KBM-7 (cell line): ENCODE data around the gene SLCO3A1.
A peak's percentile ranks its signal among the peaks of the same experiment; 100 is the strongest.

Experiments used
- DNase-seq: peaks from one replicate; pipeline ENCODE4 v3.0.0-alpha.2; 2015
- in situ Hi-C: fragments of 300-500 bp; cut with MboI; formaldehyde crosslinking; loops from 2 replicates; pipeline ENCODE4 v1.14.3; 2020; ENCODE audit warnings: low sequenced_read_pairs, low pct_unique_long_range_greater_than_20kb, mixed read lengths

The SLCO3A1 gene

GRCh38 chr15:91878319-91878870 is 24.9 kb downstream of the SLCO3A1 start:
- in situ Hi-C loops = no loop called here
- no peak for DNase-seq

- in situ Hi-C loops = no loop called here
- no peak for DNase-seq
Observed at GRCh38 chr15:91879158-91879557, 25.6 kb downstream of the SLCO3A1 start.

- in situ Hi-C loops = no loop called here
- DNase-seq = no peak
Observed at GRCh38 chr15:91880373-91880772, 26.9 kb downstream of the SLCO3A1 start.

GRCh38 chr15:91881569-91882297 is 28.2 kb downstream of the SLCO3A1 start:
- in situ Hi-C loops = no loop called here
- DNase-seq = no peak

- in situ Hi-C loops = no loop called here
Observed at GRCh38 chr15:91882858-91883586, 29.5 kb downstream of the SLCO3A1 start.

GRCh38 chr15:91884606-91885005 is 31.1 kb downstream of the SLCO3A1 start:
- no peak for DNase-seq
- in situ Hi-C loops = no loop called here

More at GRCh38 chr15:91882858-91883586, 29.5 kb downstream of the SLCO3A1 start:
- DNase-seq = no peak

GRCh38 chr15:91885054-91885453 is 31.5 kb downstream of the SLCO3A1 start:
- in situ Hi-C loops = no loop called here

GRCh38 chr15:91885714-91886270 is 32.3 kb downstream of the SLCO3A1 start:
- peak; percentile 16 for DNase-seq
- in situ Hi-C loops = no loop called here

More at GRCh38 chr15:91885054-91885453, 31.5 kb downstream of the SLCO3A1 start:
- no peak for DNase-seq

- DNase-seq = no peak
- in situ Hi-C loops = no loop called here
Observed at GRCh38 chr15:91886878-91887277, 33.4 kb downstream of the SLCO3A1 start.

- DNase-seq = no peak
- in situ Hi-C loops = no loop called here
Observed at GRCh38 chr15:91887321-91887720, 33.8 kb downstream of the SLCO3A1 start.

- no peak for DNase-seq
- in situ Hi-C loops = no loop called here
Observed at GRCh38 chr15:91887921-91888373, 34.4 kb downstream of the SLCO3A1 start.

GRCh38 chr15:91889111-91889815 is 35.8 kb downstream of the SLCO3A1 start:
- no peak for DNase-seq
- in situ Hi-C loops = no loop called here

GRCh38 chr15:91890614-91891013 is 37.1 kb downstream of the SLCO3A1 start:
- in situ Hi-C loops = no loop called here
- no peak for DNase-seq

- in situ Hi-C loops = no loop called here
- DNase-seq = no peak
Observed at GRCh38 chr15:91891101-91891500, 37.6 kb downstream of the SLCO3A1 start.

- DNase-seq = no peak
- in situ Hi-C loops = no loop called here
Observed at GRCh38 chr15:91891788-91892345, 38.4 kb downstream of the SLCO3A1 start.

GRCh38 chr15:91892436-91892835 is 38.9 kb downstream of the SLCO3A1 start:
- DNase-seq = no peak
- in situ Hi-C loops = no loop called here

- DNase-seq = no peak
- in situ Hi-C loops = no loop called here
Observed at GRCh38 chr15:91894606-91895005, 41.1 kb downstream of the SLCO3A1 start.

- no peak for DNase-seq
- in situ Hi-C loops = no loop called here
Observed at GRCh38 chr15:91895051-91895450, 41.5 kb downstream of the SLCO3A1 start.
